Hepatocyte (in vitro differentiated cells): ENCODE data around the gene LIN54.

Experiments used
- EZH2 ChIP-seq: fragments of 200-600 bp; sonication (generic); IDR thresholded peaks from 2 replicates; pipeline ENCODE4 v1.6.1; 2016; ENCODE audit warnings: antibody characterized with exemption, mild to moderate bottlenecking, borderline replicate concordance
- TF ChIP-seq, protein P1 (sequence below): fragments of 200-600 bp; sonication (generic); IDR thresholded peaks from 2 replicates; pipeline ENCODE4 v1.5.1; 2016; ENCODE audit warnings: antibody characterized with exemption, mild to moderate bottlenecking; ENCODE audit not compliant: poor library complexity

DNA sequence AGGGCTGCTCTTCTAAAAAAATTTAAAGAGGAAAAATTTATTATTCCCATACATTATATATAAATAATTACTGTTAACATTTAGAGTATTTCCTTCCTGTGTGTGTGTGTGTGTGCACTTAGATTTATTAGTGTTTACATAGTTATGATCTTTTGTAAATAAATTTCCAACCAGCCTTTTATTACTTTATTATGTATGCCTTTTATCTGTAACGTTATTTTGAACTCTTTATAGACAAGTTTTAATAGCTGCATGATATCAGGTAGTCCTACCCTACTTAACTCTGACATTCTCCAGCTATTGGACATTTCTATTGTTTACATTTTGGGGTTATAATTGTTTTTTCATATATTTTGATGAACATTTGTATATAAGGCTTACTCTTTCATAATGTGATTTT, 101.3 kb downstream of the LIN54 start:
- TF ChIP-seq, protein P1, sequence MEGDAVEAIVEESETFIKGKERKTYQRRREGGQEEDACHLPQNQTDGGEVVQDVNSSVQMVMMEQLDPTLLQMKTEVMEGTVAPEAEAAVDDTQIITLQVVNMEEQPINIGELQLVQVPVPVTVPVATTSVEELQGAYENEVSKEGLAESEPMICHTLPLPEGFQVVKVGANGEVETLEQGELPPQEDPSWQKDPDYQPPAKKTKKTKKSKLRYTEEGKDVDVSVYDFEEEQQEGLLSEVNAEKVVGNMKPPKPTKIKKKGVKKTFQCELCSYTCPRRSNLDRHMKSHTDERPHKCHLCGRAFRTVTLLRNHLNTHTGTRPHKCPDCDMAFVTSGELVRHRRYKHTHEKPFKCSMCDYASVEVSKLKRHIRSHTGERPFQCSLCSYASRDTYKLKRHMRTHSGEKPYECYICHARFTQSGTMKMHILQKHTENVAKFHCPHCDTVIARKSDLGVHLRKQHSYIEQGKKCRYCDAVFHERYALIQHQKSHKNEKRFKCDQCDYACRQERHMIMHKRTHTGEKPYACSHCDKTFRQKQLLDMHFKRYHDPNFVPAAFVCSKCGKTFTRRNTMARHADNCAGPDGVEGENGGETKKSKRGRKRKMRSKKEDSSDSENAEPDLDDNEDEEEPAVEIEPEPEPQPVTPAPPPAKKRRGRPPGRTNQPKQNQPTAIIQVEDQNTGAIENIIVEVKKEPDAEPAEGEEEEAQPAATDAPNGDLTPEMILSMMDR = no peak
- no peak for TF ChIP-seq EZH2
